CD4-positive, alpha-beta T cell treated with Interleukin-15 for 4 hours (primary cell): ENCODE measurements around the gene PRR23E.

Experiments used
- DNase-seq: peaks from one replicate; pipeline ENCODE4 v3.0.0-alpha.2; 2020; ENCODE audit warnings: low spot score

PRR23E gene

GRCh38 chr3:127228866-127229265 lies 35.9 kb downstream of the PRR23E start:
- DNase-seq = no peak

GRCh38 chr3:127233371-127233770 lies 40.4 kb downstream of the PRR23E start:
- no peak for DNase-seq

- DNase-seq = no peak
Measured at GRCh38 chr3:127234778-127235177, 41.8 kb downstream of the PRR23E start.

- DNase-seq = no peak
Measured at GRCh38 chr3:127235706-127236105, 42.8 kb downstream of the PRR23E start.

GRCh38 chr3:127237835-127238234 lies 44.9 kb downstream of the PRR23E start:
- no peak for DNase-seq

GRCh38 chr3:127238602-127239001 lies 45.7 kb downstream of the PRR23E start:
- no peak for DNase-seq

- DNase-seq = no peak
Measured at GRCh38 chr3:127247292-127247691, 54.4 kb downstream of the PRR23E start.
